K562 (cell line): ENCODE data around the gene ZNF385C. TPM values are rescaled to one million over a fixed set of nuclear protein-coding genes. Genes with fewer than 3 reads are reported as not detected.
A peak's percentile ranks its signal among the peaks of the same experiment; 100 is the strongest.

Source experiments
- ARID1B ChIP-seq: fragments of 450-650 bp; IDR thresholded peaks from 2 replicates; pipeline ENCODE4 v1.6.1; 2016; ENCODE audit warnings: antibody characterized with exemption, mild to moderate bottlenecking, inconsistent platforms
- DPF2 ChIP-seq: fragments of 450-650 bp; IDR thresholded peaks from 2 replicates; pipeline ENCODE4 v1.6.1; 2016
- ETV5 ChIP-seq: sonication (generic); formaldehyde crosslinking; IDR thresholded peaks from 2 replicates; pipeline ENCODE4 v1.4.0; 2020; ENCODE audit warnings: low read depth, mild to moderate bottlenecking, missing genetic modification reagents
- HIVEP1 ChIP-seq: fragments of 250-450 bp; sonication (Bioruptor Pico); IDR thresholded peaks from 2 replicates; pipeline ENCODE4 v1.4.0; 2020; ENCODE audit warnings: mild to moderate bottlenecking
- IRF2 ChIP-seq: sonication (generic); formaldehyde crosslinking; IDR thresholded peaks from 2 replicates; pipeline ENCODE4 v1.8.1; 2022; ENCODE audit warnings: mild to moderate bottlenecking, missing genetic modification reagents
- NR4A1 ChIP-seq, 2 experiments: fragments of 250-450 bp in 1 of 2; fragments of 450-650 bp in 1 of 2; sonication (Bioruptor Pico) in 1 of 2; IDR thresholded peaks; 2 replicates each; pipeline versions ENCODE4 v1.4.0 to v1.6.1; 2016 to 2020; ENCODE audit warnings: mild to moderate bottlenecking in 2 of 2, missing compliant biosample characterization in 1 of 2, missing genetic modification characterization in 1 of 2, moderate library complexity in 1 of 2
- POLR3G ChIP-seq: IDR thresholded peaks from 2 replicates; pipeline ENCODE4 v1.6.1; 2011; ENCODE audit not compliant: insufficient read length, insufficient replicate concordance; ENCODE audit errors: extremely low read depth
- SMAD4 ChIP-seq: fragments of 250-450 bp; sonication (Bioruptor Pico); conservative IDR thresholded peaks from 2 replicates; pipeline ENCODE4 v1.8.0; 2021; ENCODE audit warnings: inconsistent platforms, mild to moderate bottlenecking, moderate library complexity
- SP1 ChIP-seq: sonication (generic); formaldehyde crosslinking; IDR thresholded peaks from 2 replicates; pipeline ENCODE4 v1.8.1; 2022; ENCODE audit warnings: mild to moderate bottlenecking, missing genetic modification reagents
- ZBTB17 ChIP-seq: fragments of 450-650 bp; formaldehyde crosslinking; IDR thresholded peaks from 2 replicates; pipeline ENCODE4 v1.4.0; 2020; ENCODE audit warnings: mild to moderate bottlenecking
- ZFP36 ChIP-seq: fragments of 150-350 bp; IDR thresholded peaks from 2 replicates; pipeline ENCODE4 v1.6.1; 2018; ENCODE audit warnings: low read length, low read depth; ENCODE audit not compliant: partially characterized antibody
- ZNF140 ChIP-seq: fragments of 250-450 bp; sonication (Bioruptor Pico); IDR thresholded peaks from 2 replicates; pipeline ENCODE4 v1.8.0; 2021; ENCODE audit warnings: moderate library complexity, mild to moderate bottlenecking, inconsistent platforms
- ZNF347 ChIP-seq: fragments of 450-650 bp; formaldehyde crosslinking; IDR thresholded peaks from 2 replicates; pipeline ENCODE4 v1.4.0; 2020; ENCODE audit warnings: low read depth, mild to moderate bottlenecking, moderate library complexity
- polyA plus RNA-seq, 8 experiments: library from polyadenylated mRNA; depleted of rRNA in 4 of 8; stranded (reverse) in 5 of 8; unstranded in 3 of 8; fragments of >200 nt; fragmentation: Nextera tagmentation in 2 of 8; fragmentation: Illumina TruSeq in 1 of 8; extraction: Ambion mirVana in 2 of 8; extraction: Trizol in 1 of 8; gene quantifications; 2 replicates each; pipeline versions ENCODE4 v1.2.1 to v1.2.3, GENCODE V29; 2011 to 2014; ENCODE audit warnings: inconsistent platforms in 1 of 8, missing spikeins in 1 of 8
- total RNA-seq, 7 experiments: library from RNA; depleted of rRNA in 6 of 7; stranded (reverse); fragments of >200 nt in 6 of 7; fragmentation: Illumina TruSeq in 2 of 7; extraction: Trizol in 2 of 7; gene quantifications; 2 replicates each; pipeline versions ENCODE4 v1.2.1 to v1.2.3, GENCODE V29; 2011 to 2021; ENCODE audit warnings: low replicate concordance in 1 of 7
- TF ChIP-seq, protein P1 (sequence below): fragments of 250-450 bp; sonication (Bioruptor Pico); IDR thresholded peaks from 2 replicates; pipeline ENCODE4 v1.9.0; 2021; ENCODE audit warnings: mild to moderate bottlenecking, inconsistent platforms
- TF ChIP-seq, protein P2 (sequence below): fragments of 450-650 bp; formaldehyde crosslinking; IDR thresholded peaks from 2 replicates; pipeline ENCODE4 v1.4.0; 2022; ENCODE audit warnings: mild to moderate bottlenecking, moderate library complexity
- TF ChIP-seq, protein P3 (sequence below): fragments of 450-650 bp; formaldehyde crosslinking; IDR thresholded peaks from 2 replicates; pipeline ENCODE4 v1.4.0; 2020; ENCODE audit warnings: mild to moderate bottlenecking
- TF ChIP-seq, protein P4 (sequence below), 2 experiments: IDR thresholded peaks; 2 replicates each; pipeline ENCODE4 v1.6.1; 2011; ENCODE audit warnings: borderline replicate concordance in 1 of 2, control low read depth in 1 of 2, low read depth in 1 of 2, low read length in 1 of 2, mild to moderate bottlenecking in 1 of 2, mixed read lengths in 1 of 2, moderate library complexity in 1 of 2; ENCODE audit not compliant: insufficient read depth in 1 of 2, insufficient read length in 1 of 2, poor library complexity in 1 of 2, severe bottlenecking in 1 of 2; ENCODE audit errors: extremely low read depth in 1 of 2
- TF ChIP-seq, protein P5 (sequence below): fragments of 250-450 bp; sonication (Bioruptor Pico); IDR thresholded peaks from 2 replicates; pipeline ENCODE4 v1.4.0; 2020; ENCODE audit warnings: mild to moderate bottlenecking, moderate library complexity, borderline replicate concordance

The ZNF385C gene
- total and polyA plus RNA-seq, 9 of the 15 experiments (the other 6 are each of a cell fraction or from before 2014, with no cell fraction given), result 0.03 to 0.35 (median 0.18) TPM; not detected in 1

DNA sequence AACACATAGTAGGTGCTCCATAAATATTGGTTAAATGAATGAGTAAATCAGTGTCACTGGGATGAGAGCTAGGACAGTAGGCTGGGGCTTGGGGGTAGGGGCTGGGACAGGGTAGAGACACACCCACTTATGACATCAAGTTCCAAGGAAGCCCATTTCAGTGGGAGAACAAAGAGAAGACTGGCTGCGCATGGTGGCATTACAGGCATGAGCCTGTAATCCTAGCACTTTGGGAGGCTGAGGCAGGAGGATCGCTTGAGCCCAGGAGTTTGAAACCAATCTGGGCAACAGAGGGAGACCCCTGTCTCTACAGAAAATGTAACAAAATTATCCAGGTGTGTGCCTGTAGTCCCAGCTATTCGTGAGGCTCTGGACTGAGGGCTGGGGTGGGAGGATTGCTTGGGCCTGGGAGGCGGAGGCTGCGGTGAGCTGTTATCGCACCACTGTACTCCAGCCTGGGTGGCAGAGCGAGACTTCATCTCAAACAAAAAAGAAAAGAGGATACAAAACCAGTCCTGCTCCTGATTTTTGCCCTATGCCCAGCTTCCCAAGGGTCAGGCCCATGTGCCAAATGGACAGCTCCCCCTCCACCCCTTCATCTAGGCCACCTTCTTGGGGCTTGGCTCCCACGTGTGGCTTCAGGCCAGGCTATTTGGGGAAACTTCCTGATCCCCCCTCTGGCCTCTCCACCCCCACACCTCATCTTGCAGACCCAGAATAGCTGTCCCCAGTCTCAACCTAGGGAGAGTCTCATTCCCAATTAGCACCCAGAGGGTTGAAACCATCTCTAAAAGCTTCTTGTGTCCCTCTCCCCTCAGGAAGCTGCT is 7.1 kb downstream of the ZNF385C start (continued):
- TF ChIP-seq, protein P1, sequence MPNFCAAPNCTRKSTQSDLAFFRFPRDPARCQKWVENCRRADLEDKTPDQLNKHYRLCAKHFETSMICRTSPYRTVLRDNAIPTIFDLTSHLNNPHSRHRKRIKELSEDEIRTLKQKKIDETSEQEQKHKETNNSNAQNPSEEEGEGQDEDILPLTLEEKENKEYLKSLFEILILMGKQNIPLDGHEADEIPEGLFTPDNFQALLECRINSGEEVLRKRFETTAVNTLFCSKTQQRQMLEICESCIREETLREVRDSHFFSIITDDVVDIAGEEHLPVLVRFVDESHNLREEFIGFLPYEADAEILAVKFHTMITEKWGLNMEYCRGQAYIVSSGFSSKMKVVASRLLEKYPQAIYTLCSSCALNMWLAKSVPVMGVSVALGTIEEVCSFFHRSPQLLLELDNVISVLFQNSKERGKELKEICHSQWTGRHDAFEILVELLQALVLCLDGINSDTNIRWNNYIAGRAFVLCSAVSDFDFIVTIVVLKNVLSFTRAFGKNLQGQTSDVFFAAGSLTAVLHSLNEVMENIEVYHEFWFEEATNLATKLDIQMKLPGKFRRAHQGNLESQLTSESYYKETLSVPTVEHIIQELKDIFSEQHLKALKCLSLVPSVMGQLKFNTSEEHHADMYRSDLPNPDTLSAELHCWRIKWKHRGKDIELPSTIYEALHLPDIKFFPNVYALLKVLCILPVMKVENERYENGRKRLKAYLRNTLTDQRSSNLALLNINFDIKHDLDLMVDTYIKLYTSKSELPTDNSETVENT, result no peak
- TF ChIP-seq HIVEP1 (no peak), SP1 (CRISPR knock-in tag) (peak; percentile 39; the same call in 1 of the 2 replicates), NR4A1 (CRISPR knock-in tag; IDR thresholded peaks at IDR 0.05) (no peak), NR4A1 (tag; IDR thresholded peaks at IDR 0.05) (no peak), ZNF347 (no peak), DPF2 (peak; percentile 29; the same call in 1 of the 2 replicates), SMAD4 (CRISPR knock-in tag) (peak; percentile 25; the same call in 1 of the 2 replicates), POLR3G (no peak), IRF2 (no peak), ETV5 (CRISPR knock-in tag) (no peak), ZFP36 (no peak), ARID1B (peak; percentile 49), ZNF140 (CRISPR knock-in tag) (no peak), ZBTB17 (CRISPR knock-in tag) (0 out of 2 replicates have a peak, but pooled peaks have one; percentile 19)
- TF ChIP-seq, protein P2, sequence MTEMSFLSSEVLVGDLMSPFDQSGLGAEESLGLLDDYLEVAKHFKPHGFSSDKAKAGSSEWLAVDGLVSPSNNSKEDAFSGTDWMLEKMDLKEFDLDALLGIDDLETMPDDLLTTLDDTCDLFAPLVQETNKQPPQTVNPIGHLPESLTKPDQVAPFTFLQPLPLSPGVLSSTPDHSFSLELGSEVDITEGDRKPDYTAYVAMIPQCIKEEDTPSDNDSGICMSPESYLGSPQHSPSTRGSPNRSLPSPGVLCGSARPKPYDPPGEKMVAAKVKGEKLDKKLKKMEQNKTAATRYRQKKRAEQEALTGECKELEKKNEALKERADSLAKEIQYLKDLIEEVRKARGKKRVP (CRISPR knock-in tag), result no peak
- TF ChIP-seq, protein P3, sequence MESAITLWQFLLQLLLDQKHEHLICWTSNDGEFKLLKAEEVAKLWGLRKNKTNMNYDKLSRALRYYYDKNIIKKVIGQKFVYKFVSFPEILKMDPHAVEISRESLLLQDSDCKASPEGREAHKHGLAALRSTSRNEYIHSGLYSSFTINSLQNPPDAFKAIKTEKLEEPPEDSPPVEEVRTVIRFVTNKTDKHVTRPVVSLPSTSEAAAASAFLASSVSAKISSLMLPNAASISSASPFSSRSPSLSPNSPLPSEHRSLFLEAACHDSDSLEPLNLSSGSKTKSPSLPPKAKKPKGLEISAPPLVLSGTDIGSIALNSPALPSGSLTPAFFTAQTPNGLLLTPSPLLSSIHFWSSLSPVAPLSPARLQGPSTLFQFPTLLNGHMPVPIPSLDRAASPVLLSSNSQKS (CRISPR knock-in tag), result no peak
- TF ChIP-seq, protein P4, sequence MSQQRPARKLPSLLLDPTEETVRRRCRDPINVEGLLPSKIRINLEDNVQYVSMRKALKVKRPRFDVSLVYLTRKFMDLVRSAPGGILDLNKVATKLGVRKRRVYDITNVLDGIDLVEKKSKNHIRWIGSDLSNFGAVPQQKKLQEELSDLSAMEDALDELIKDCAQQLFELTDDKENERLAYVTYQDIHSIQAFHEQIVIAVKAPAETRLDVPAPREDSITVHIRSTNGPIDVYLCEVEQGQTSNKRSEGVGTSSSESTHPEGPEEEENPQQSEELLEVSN (IDR thresholded peaks at IDR 0.05; ENCODE audit: borderline replicate concordance in 1 of 2, extremely low read depth in 1 of 2, insufficient read depth in 1 of 2, insufficient read length in 1 of 2, low read depth in 1 of 2, low read length in 1 of 2, poor library complexity in 1 of 2, severe bottlenecking in 1 of 2), result peak in 1 of 2 experiments; percentile 21
- TF ChIP-seq, protein P5, sequence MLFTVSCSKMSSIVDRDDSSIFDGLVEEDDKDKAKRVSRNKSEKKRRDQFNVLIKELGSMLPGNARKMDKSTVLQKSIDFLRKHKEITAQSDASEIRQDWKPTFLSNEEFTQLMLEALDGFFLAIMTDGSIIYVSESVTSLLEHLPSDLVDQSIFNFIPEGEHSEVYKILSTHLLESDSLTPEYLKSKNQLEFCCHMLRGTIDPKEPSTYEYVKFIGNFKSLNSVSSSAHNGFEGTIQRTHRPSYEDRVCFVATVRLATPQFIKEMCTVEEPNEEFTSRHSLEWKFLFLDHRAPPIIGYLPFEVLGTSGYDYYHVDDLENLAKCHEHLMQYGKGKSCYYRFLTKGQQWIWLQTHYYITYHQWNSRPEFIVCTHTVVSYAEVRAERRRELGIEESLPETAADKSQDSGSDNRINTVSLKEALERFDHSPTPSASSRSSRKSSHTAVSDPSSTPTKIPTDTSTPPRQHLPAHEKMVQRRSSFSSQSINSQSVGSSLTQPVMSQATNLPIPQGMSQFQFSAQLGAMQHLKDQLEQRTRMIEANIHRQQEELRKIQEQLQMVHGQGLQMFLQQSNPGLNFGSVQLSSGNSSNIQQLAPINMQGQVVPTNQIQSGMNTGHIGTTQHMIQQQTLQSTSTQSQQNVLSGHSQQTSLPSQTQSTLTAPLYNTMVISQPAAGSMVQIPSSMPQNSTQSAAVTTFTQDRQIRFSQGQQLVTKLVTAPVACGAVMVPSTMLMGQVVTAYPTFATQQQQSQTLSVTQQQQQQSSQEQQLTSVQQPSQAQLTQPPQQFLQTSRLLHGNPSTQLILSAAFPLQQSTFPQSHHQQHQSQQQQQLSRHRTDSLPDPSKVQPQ (CRISPR knock-in tag), result no peak
